HL-60/S4 (cell line): ENCODE data around the gene CYTIP.

ENCODE experiments used
- in situ Hi-C: fragments of 300-500 bp; cut with MboI; formaldehyde crosslinking; loops from 2 replicates; pipeline ENCODE4 v1.14.3; 2022; ENCODE audit warnings: low sequenced_read_pairs

The CYTIP gene

GRCh38 chr2:157443795-157444640 lies at the start of gene CYTIP:
Gene CYTIP, minus strand, starts transcription at chr2:157444089. Its CDS starts 69 bp downstream, at chr2:157444020.
- in situ Hi-C loops, result no loop called here

- in situ Hi-C loops, result loop anchor here (25.0 kb wide), 1 partner anchor 520 kb away; no protein-coding TSS in a partner anchor
These were observed 48.4 kb upstream of the CYTIP start for GRCh38 chr2:157492189-157492773.

GRCh38 chr2:157489983-157490382 lies 46.1 kb upstream of the CYTIP start:
- in situ Hi-C loops, result loop anchor here (25.0 kb wide), 1 partner anchor 522 kb away; no protein-coding TSS in a partner anchor

- in situ Hi-C loops, result loop anchor here (25.0 kb wide), 1 partner anchor 523 kb away; no protein-coding TSS in a partner anchor
These were observed 45.0 kb upstream of the CYTIP start for GRCh38 chr2:157488877-157489276.

- in situ Hi-C loops, result loop anchor here (25.0 kb wide), 1 partner anchor 525 kb away; no protein-coding TSS in a partner anchor
These were observed 43.9 kb upstream of the CYTIP start for GRCh38 chr2:157487747-157488146.

- in situ Hi-C loops, result loop anchor here (25.0 kb wide), 1 partner anchor 525 kb away; no protein-coding TSS in a partner anchor
These were observed 43.4 kb upstream of the CYTIP start for GRCh38 chr2:157487271-157487610.

- in situ Hi-C loops, result loop anchor here (25.0 kb wide), 1 partner anchor 526 kb away; no protein-coding TSS in a partner anchor
These were observed 42.8 kb upstream of the CYTIP start for GRCh38 chr2:157486596-157487270.

- in situ Hi-C loops, result loop anchor here (25.0 kb wide), 1 partner anchor 532 kb away; no protein-coding TSS in a partner anchor
These were observed 36.5 kb upstream of the CYTIP start for GRCh38 chr2:157480182-157480961.

- in situ Hi-C loops, result loop anchor here (25.0 kb wide), 1 partner anchor 533 kb away; no protein-coding TSS in a partner anchor
These were observed 35.5 kb upstream of the CYTIP start for GRCh38 chr2:157479081-157480027.

GRCh38 chr2:157477919-157478318 lies 34.0 kb upstream of the CYTIP start:
- in situ Hi-C loops, result loop anchor here (25.0 kb wide), 1 partner anchor 534 kb away; no protein-coding TSS in a partner anchor

- in situ Hi-C loops, result loop anchor here (25.0 kb wide), 1 partner anchor 535 kb away; no protein-coding TSS in a partner anchor
These were observed 33.2 kb upstream of the CYTIP start for GRCh38 chr2:157476953-157477709.

GRCh38 chr2:157475722-157476390 lies 32.0 kb upstream of the CYTIP start:
- in situ Hi-C loops, result loop anchor here (25.0 kb wide), 1 partner anchor 536 kb away; no protein-coding TSS in a partner anchor

- in situ Hi-C loops, result no loop called here
These were observed 29.7 kb upstream of the CYTIP start for GRCh38 chr2:157473581-157473980.

- in situ Hi-C loops, result no loop called here
These were observed 27.2 kb upstream of the CYTIP start for GRCh38 chr2:157471078-157471477.

GRCh38 chr2:157470321-157470720 lies 26.4 kb upstream of the CYTIP start:
- in situ Hi-C loops, result no loop called here

- in situ Hi-C loops, result no loop called here
These were observed 25.8 kb upstream of the CYTIP start for GRCh38 chr2:157469726-157470125.

- in situ Hi-C loops, result no loop called here
These were observed 25.2 kb upstream of the CYTIP start for GRCh38 chr2:157468931-157469708.
